CD14-positive monocyte (primary cell): ENCODE measurements around the gene TRABD. TPM values are rescaled to one million over a fixed set of nuclear protein-coding genes. Genes with fewer than 3 reads are reported as not detected.

Experiments used
- DNase-seq, 3 donors: peaks; one replicate each; pipeline ENCODE4 v3.0.0-alpha.2; 2011 to 2022
- H2AFZ ChIP-seq: 2 replicates; pipeline ENCODE4 v1.6.0; 2012; ENCODE audit warnings: mild to moderate bottlenecking, low read depth, low read length, inconsistent platforms; ENCODE audit not compliant: insufficient read depth, poor library complexity, severe bottlenecking
- H3K27ac ChIP-seq, 2 donors: 1 replicate in 1 of 2; 2 replicates in 1 of 2; pipeline ENCODE4 v1.5.1; 2012 to 2013; ENCODE audit warnings: low read length in 2 of 2, control low read depth in 1 of 2, inconsistent platforms in 1 of 2, low read depth in 1 of 2, mild to moderate bottlenecking in 1 of 2
- H3K27me3 ChIP-seq, 2 donors: one replicate each; pipeline versions ENCODE4 v1.6.0 to v1.6.1; 2011 to 2013; ENCODE audit warnings: low read length in 2 of 2; ENCODE audit not compliant: control insufficient read depth in 2 of 2, insufficient read depth in 2 of 2
- H3K36me3 ChIP-seq, 2 donors: replicated peaks in 1 of 2; 1 replicate in 1 of 2; 2 replicates in 1 of 2; pipeline versions ENCODE4 v1.5.1 to v1.6.1; 2012 to 2013; ENCODE audit warnings: low read length in 2 of 2, control low read depth in 1 of 2, inconsistent platforms in 1 of 2, mild to moderate bottlenecking in 1 of 2; ENCODE audit not compliant: insufficient read depth in 2 of 2, control insufficient read depth in 1 of 2
- H3K4me1 ChIP-seq, 2 donors: 1 replicate in 1 of 2; 2 replicates in 1 of 2; pipeline versions ENCODE4 v1.5.1 to v1.6.1; 2012 to 2013; ENCODE audit warnings: low read length in 2 of 2, control low read depth in 1 of 2, inconsistent platforms in 1 of 2, mild to moderate bottlenecking in 1 of 2, moderate library complexity in 1 of 2; ENCODE audit not compliant: insufficient read depth in 2 of 2, control insufficient read depth in 1 of 2
- H3K4me2 ChIP-seq: replicated peaks from 2 replicates; pipeline ENCODE3; 2012; ENCODE audit warnings: low read length, moderate library complexity, mild to moderate bottlenecking; ENCODE audit not compliant: poor library complexity, severe bottlenecking; ENCODE audit errors: extremely low read depth
- H3K4me3 ChIP-seq, 3 experiments: fragments of 200-600 bp in 1 of 3; sonication (generic) in 1 of 3; replicated peaks in 1 of 3; 1 replicate in 2 of 3; 2 replicates in 1 of 3; pipeline ENCODE4 v1.5.1; 2011 to 2013; ENCODE audit warnings: low read length in 3 of 3, mild to moderate bottlenecking in 3 of 3, control low read depth in 2 of 3, low read depth in 2 of 3, inconsistent platforms in 1 of 3, moderate library complexity in 1 of 3
- H3K79me2 ChIP-seq: 2 replicates; pipeline ENCODE4 v1.6.0; 2012; ENCODE audit warnings: mild to moderate bottlenecking, control low read depth, inconsistent platforms, low read length, moderate library complexity; ENCODE audit not compliant: insufficient read depth
- H3K9ac ChIP-seq: 2 replicates; pipeline ENCODE4 v1.6.0; 2017; ENCODE audit warnings: low read length, mild to moderate bottlenecking; ENCODE audit not compliant: insufficient read depth, poor library complexity, severe bottlenecking
- H3K9me3 ChIP-seq, 2 donors: replicated peaks in 1 of 2; 1 replicate in 1 of 2; 2 replicates in 1 of 2; pipeline versions ENCODE4 v1.5.1 to v1.6.1; 2012 to 2013; ENCODE audit warnings: low read length in 2 of 2, control low read depth in 1 of 2; ENCODE audit not compliant: control insufficient read depth in 1 of 2, insufficient read depth in 1 of 2
- H4K20me1 ChIP-seq: 2 replicates; pipeline ENCODE4 v1.6.0; 2012; ENCODE audit warnings: mild to moderate bottlenecking, low read length, control low read depth, moderate library complexity; ENCODE audit not compliant: insufficient read depth
- H3K27ac Mint-ChIP-seq, 7 donors: one replicate each; pipeline ENCODE4 v1.8.0; 2020; ENCODE audit warnings: mild to moderate bottlenecking in 7 of 7, mixed read lengths in 7 of 7, moderate library complexity in 6 of 7, inconsistent platforms in 2 of 7
- H3K27me3 Mint-ChIP-seq, 3 donors: one replicate each; pipeline ENCODE4 v1.8.0; 2021 to 2022; ENCODE audit warnings: low read depth in 3 of 3, mild to moderate bottlenecking in 3 of 3, mixed read lengths in 3 of 3, moderate library complexity in 3 of 3, inconsistent platforms in 1 of 3
- H3K36me3 Mint-ChIP-seq, 2 donors: one replicate each; pipeline ENCODE4 v1.8.0; 2020; ENCODE audit warnings: mixed read lengths in 2 of 2, inconsistent platforms in 1 of 2, mild to moderate bottlenecking in 1 of 2
- H3K4me1 Mint-ChIP-seq: one replicate; pipeline ENCODE4 v1.8.0; 2020; ENCODE audit warnings: mild to moderate bottlenecking, mixed read lengths
- H3K4me3 Mint-ChIP-seq, 2 donors: one replicate each; pipeline ENCODE4 v1.8.0; 2020; ENCODE audit warnings: mild to moderate bottlenecking in 2 of 2, mixed read lengths in 2 of 2, moderate library complexity in 1 of 2
- H3K9me3 Mint-ChIP-seq, 7 donors: one replicate each; pipeline ENCODE4 v1.8.0; 2020 to 2022; ENCODE audit warnings: mixed read lengths in 7 of 7, mild to moderate bottlenecking in 6 of 7, moderate library complexity in 6 of 7, inconsistent platforms in 2 of 7
- CTCF ChIP-seq: fragments of 200-600 bp; IDR thresholded peaks from one replicate; pipeline ENCODE4 v1.8.0; 2022; ENCODE audit warnings: antibody characterized with exemption, mild to moderate bottlenecking
- WGBS: methylation state at CpG from one replicate; pipeline ENCODE4 v1.1.5; 2013; ENCODE audit warnings: missing lambda C conversion rate; ENCODE audit not compliant: insufficient coverage; 5-methylcytosine and 5-hydroxymethylcytosine counted together
- intact Hi-C, 2 donors: fragments of 100-400 bp; cut with micrococcal nuclease; formaldehyde crosslinking; loops; one replicate each; pipeline versions ENCODE4 v1.15.0 to v1.15.1; 2023
- polyA plus RNA-seq, 3 donors: library from polyadenylated mRNA; depleted of rRNA in 1 of 3; unstranded in 2 of 3; stranded (reverse) in 1 of 3; fragments of 300-500 nt in 2 of 3; fragments of >200 nt in 1 of 3; fragmentation: Illumina TruSeq in 2 of 3; gene quantifications; 1 replicate in 2 of 3; 2 replicates in 1 of 3; pipeline ENCODE4 v1.2.3, GENCODE V29; 2012 to 2021

The TRABD gene
- polyA plus RNA-seq, 3 donors, result 34.5 to 240 (median 39.3) TPM

GRCh38 chr22:50202130-50202666, 16.5 kb downstream of the TRABD start:
- Histone ChIP-seq H3K4me2 (peak overlapping the region; percentile 89), H4K20me1 (peaks cover 56% of the 10 kb centered on the region), H3K9ac (peak overlapping the region; percentile 88), H3K36me3 (peaks cover 21 to 38% of the 10 kb centered on the region in 2 donors), H3K27me3 (no peaks in the 10 kb centered on the region), H3K4me3 (peak overlapping the region; percentile 53 to 82 (median 72)), H3K27ac (peak overlapping the region in 1 of 2 donors; percentile 48), H3K79me2 (peaks cover 54% of the 10 kb centered on the region), H3K9me3 (no peaks in the 10 kb centered on the region), H2AFZ (no peak overlapping the region), H3K4me1 (peaks cover 57 to 72% of the 10 kb centered on the region in 2 donors)
- WGBS, result 86% methylated on average over 9 of the region's 13 CpGs
- DNase-seq, result no peak
- H3K4me1 Mint-ChIP-seq, result peaks cover 53% of the 10 kb centered on the region
- TF ChIP-seq CTCF, result no peak
- H3K27me3 Mint-ChIP-seq, result peaks cover 0 to 2% (median 2%) of the 10 kb centered on the region in 3 donors
- peaks cover 0 to 3% (median 0%) of the 10 kb centered on the region in 7 donors for H3K9me3 Mint-ChIP-seq
- H3K36me3 Mint-ChIP-seq, result peaks cover 45 to 47% of the 10 kb centered on the region in 2 donors
- intact Hi-C loops, result loop anchor here in 1 of 2 donors (10.0 kb wide), 1 partner anchor 277 kb away; no protein-coding TSS in a partner anchor
- H3K4me3 Mint-ChIP-seq, result peak overlapping the region; percentile 89 to 91
- H3K27ac Mint-ChIP-seq, result peak overlapping the region in 5 of 7 donors; percentile 36 to 58 (median 46)

- DNase-seq, result no peak
- no peaks in the 10 kb centered on the region for H3K27me3 ChIP-seq
- peaks cover 54% of the 10 kb centered on the region for H3K79me2 ChIP-seq
- H3K4me1 ChIP-seq, result peaks cover 64 to 79% of the 10 kb centered on the region in 2 donors
- intact Hi-C loops, result loop anchor here in 1 of 2 donors (10.0 kb wide), 1 partner anchor 278 kb away; no protein-coding TSS in a partner anchor
- no peak overlapping the region for H3K27ac ChIP-seq
- H4K20me1 ChIP-seq, result peaks cover 63% of the 10 kb centered on the region
- H3K4me3 Mint-ChIP-seq, result no peak overlapping the region
- peaks cover 47 to 48% of the 10 kb centered on the region in 2 donors for H3K36me3 Mint-ChIP-seq
- peak overlapping the region in 1 of 7 donors; percentile 50 for H3K27ac Mint-ChIP-seq
- H3K27me3 Mint-ChIP-seq, result peaks cover 0 to 2% (median 2%) of the 10 kb centered on the region in 3 donors
- H3K4me3 ChIP-seq, result no peak overlapping the region
- no peak overlapping the region for H3K9ac ChIP-seq
- H2AFZ ChIP-seq, result no peak overlapping the region
- H3K36me3 ChIP-seq, result peaks cover 20 to 38% of the 10 kb centered on the region in 2 donors
- peaks cover 60% of the 10 kb centered on the region for H3K4me1 Mint-ChIP-seq
- peaks cover 0 to 3% (median 0%) of the 10 kb centered on the region in 7 donors for H3K9me3 Mint-ChIP-seq
- WGBS, result no CpG with 5 or more reads among the region's 1 CpG
- TF ChIP-seq CTCF, result no peak
- H3K4me2 ChIP-seq, result no peak overlapping the region
- no peaks in the 10 kb centered on the region for H3K9me3 ChIP-seq
These were observed 17.6 kb downstream of the TRABD start for GRCh38 chr22:50203288-50203687.
